GM10248 (cell line): ENCODE measurements around the gene SLC43A1.

Source experiments
- CTCF ChIA-PET: fragments of 300-600 bp; sonication (Branson Sonifier 250); formaldehyde crosslinking; extraction: SDS; loops from one replicate; lab custom pipeline; 2021; ENCODE audit warnings: antibody characterized with exemption; lab: Yijun Ruan, JAX
- POLR2A ChIA-PET: fragments of 350-650 bp; sonication (Branson Sonifier 250); formaldehyde crosslinking; extraction: SDS; loops from one replicate; lab custom pipeline; 2020; ENCODE audit warnings: antibody characterized with exemption; lab: Yijun Ruan, JAX
- DNase-seq: peaks from one replicate; pipeline ENCODE4 v3.0.0; 2012; ENCODE audit errors: extremely low spot score
- CTCF ChIP-seq: IDR thresholded peaks from 2 replicates; pipeline ENCODE4 v1.5.1; 2012; ENCODE audit warnings: mild to moderate bottlenecking, low read depth; ENCODE audit errors: extremely low read depth, missing control alignments, control extremely low read depth

SLC43A1 gene

GRCh38 chr11:57473285-57473841 lies 42.1 kb downstream of the SLC43A1 start:
- TF ChIP-seq CTCF, result no peak
- DNase-seq, result no peak
- ChIA-PET POLR2A (no interaction called here), CTCF (interaction anchor here (1.2 to 4.7 kb wide), 13 partner anchors 9 to 171 kb away, joined by 3 to 89 read pairs (median 5); partner anchors contain the start of gene RTN4RL2)

GRCh38 chr11:57471496-57471895 lies 44.0 kb downstream of the SLC43A1 start:
- no peak for DNase-seq
- no peak for TF ChIP-seq CTCF
- CTCF ChIA-PET, result interaction anchor here (1.5 to 4.7 kb wide), 7 partner anchors 11 to 222 kb away, joined by 3 to 89 read pairs (median 16); partner anchors contain the start of gene RTN4RL2
- POLR2A ChIA-PET, result interaction anchor here (0.7 kb wide), 1 partner anchor 143 kb away, joined by 3 read pairs; no protein-coding TSS in a partner anchor

- no peak for DNase-seq
- no peak for TF ChIP-seq CTCF
- ChIA-PET POLR2A (no interaction called here), CTCF (interaction anchor here (2.3 kb wide), 1 partner anchor 12 kb away, joined by 9 read pairs; no protein-coding TSS in a partner anchor)
Observed at GRCh38 chr11:57469268-57469667, 46.2 kb downstream of the SLC43A1 start.

GRCh38 chr11:57468276-57468675 lies 47.2 kb downstream of the SLC43A1 start:
- no peak for DNase-seq
- ChIA-PET POLR2A (no interaction called here), CTCF (interaction anchor here (0.9 to 2.3 kb wide), 2 partner anchors 11 to 14 kb away, joined by 3 to 9 read pairs; no protein-coding TSS in a partner anchor)
- no peak for TF ChIP-seq CTCF

GRCh38 chr11:57467508-57468157 lies 47.9 kb downstream of the SLC43A1 start:
- DNase-seq, result no peak
- ChIA-PET CTCF (interaction anchor here (0.9 to 2.3 kb wide), 3 partner anchors 10 to 15 kb away, joined by 3 to 9 read pairs (median 4); no protein-coding TSS in a partner anchor), POLR2A (no interaction called here)
- no peak for TF ChIP-seq CTCF

- POLR2A ChIA-PET, result no interaction called here
- DNase-seq, result no peak
- CTCF ChIA-PET, result interaction anchor here (1.0 to 2.3 kb wide), 4 partner anchors 8 to 60 kb away, joined by 3 to 9 read pairs (median 4); no protein-coding TSS in a partner anchor
- no peak for TF ChIP-seq CTCF
Observed at GRCh38 chr11:57466680-57467079, 48.8 kb downstream of the SLC43A1 start.
